Skeletal muscle satellite cell (primary cell): ENCODE results near the gene CIAPIN1. TPM values are rescaled to one million over a fixed set of nuclear protein-coding genes. Genes with fewer than 3 reads are reported as not detected.

Source experiments
- H3K27me3 ChIP-seq: 2 replicates; pipeline ENCODE4 v1.7.0; 2013; ENCODE audit warnings: low read length; ENCODE audit not compliant: control insufficient read depth, insufficient read depth
- H3K36me3 ChIP-seq: 2 replicates; pipeline ENCODE4 v1.7.0; 2013; ENCODE audit warnings: mild to moderate bottlenecking, control low read depth, low read length; ENCODE audit not compliant: insufficient read depth
- H3K4me1 ChIP-seq: 2 replicates; pipeline ENCODE4 v1.7.0; 2013; ENCODE audit warnings: low read length; ENCODE audit not compliant: control insufficient read depth, insufficient read depth
- H3K4me2 ChIP-seq: 2 replicates; pipeline ENCODE4 v1.7.0; 2013; ENCODE audit warnings: mild to moderate bottlenecking, low read length
- H3K4me3 ChIP-seq: 2 replicates; pipeline ENCODE4 v1.7.0; 2013; ENCODE audit warnings: low read length
- H3K9ac ChIP-seq: 2 replicates; pipeline ENCODE4 v1.7.0; 2013; ENCODE audit warnings: mild to moderate bottlenecking, low read depth, low read length, moderate library complexity
- H3K9me3 ChIP-seq: replicated peaks from 2 replicates; pipeline ENCODE4 v1.7.0; 2013; ENCODE audit warnings: mild to moderate bottlenecking, control low read depth, low read length
- total RNA-seq: library from RNA; depleted of rRNA; stranded (reverse); fragments of >200 nt; gene quantifications from 2 replicates; pipeline ENCODE4 v1.2.3, GENCODE V29; 2012; rRNA removed

The CIAPIN1 gene
- total RNA-seq, result 55.5 and 55.9 TPM in 2 replicates

- no peaks in the 10 kb centered on the region for H3K36me3 ChIP-seq
- H3K4me3 ChIP-seq, result peak within 1 kb of the TSS; percentile 96
- H3K9me3 ChIP-seq, result no peaks in the 10 kb centered on the region
- peak within 1 kb of the TSS; percentile 92 for H3K4me2 ChIP-seq
- H3K9ac ChIP-seq, result peak within 1 kb of the TSS; percentile 98
- H3K27me3 ChIP-seq, result no peaks in the 10 kb centered on the region
- peaks cover 16% of the 10 kb centered on the region for H3K4me1 ChIP-seq
Observed at GRCh38 chr16:57447186-57447962, at the start of gene CIAPIN1, which contains the start of gene COQ9. TSS of gene CIAPIN1 (minus strand) at chr16:57447385. CDS start at chr16:57440928, 6,457 bp downstream. TSS of gene COQ9 (plus strand) at chr16:57447479. CDS start at chr16:57447506, 27 bp downstream.

- no peak overlapping the region for H3K4me3 ChIP-seq
- H3K9ac ChIP-seq, result no peak overlapping the region
- H3K4me1 ChIP-seq, result no peaks in the 10 kb centered on the region
- peaks cover 37% of the 10 kb centered on the region for H3K27me3 ChIP-seq
- H3K36me3 ChIP-seq, result no peaks in the 10 kb centered on the region
- no peak overlapping the region for H3K4me2 ChIP-seq
- no peaks in the 10 kb centered on the region for H3K9me3 ChIP-seq
Observed at GRCh38 chr16:57493767-57494166, 46.6 kb upstream of the CIAPIN1 start.

- Histone ChIP-seq H3K36me3 (no peaks in the 10 kb centered on the region), H3K4me1 (peaks cover 19% of the 10 kb centered on the region), H3K9ac (no peak overlapping the region)
Observed at GRCh38 chr16:57489229-57489628, 42.0 kb upstream of the CIAPIN1 start.

GRCh38 chr16:57486858-57487834 lies 40.0 kb upstream of the CIAPIN1 start:
- H3K4me2 ChIP-seq, result peak overlapping the region; percentile 99
- H3K9me3 ChIP-seq, result no peaks in the 10 kb centered on the region
- no peaks in the 10 kb centered on the region for H3K36me3 ChIP-seq
- peak overlapping the region; percentile 46 for H3K9ac ChIP-seq
- peaks cover 19% of the 10 kb centered on the region for H3K4me1 ChIP-seq
- peaks cover 12% of the 10 kb centered on the region for H3K27me3 ChIP-seq
- H3K4me3 ChIP-seq, result peak overlapping the region; percentile 98

More at GRCh38 chr16:57489229-57489628, 42.0 kb upstream of the CIAPIN1 start:
- Histone ChIP-seq H3K4me2 (no peak overlapping the region), H3K27me3 (peaks cover 16% of the 10 kb centered on the region), H3K4me3 (no peak overlapping the region), H3K9me3 (no peaks in the 10 kb centered on the region)

GRCh38 chr16:57485916-57486857 lies 39.0 kb upstream of the CIAPIN1 start, which contains the start of gene DOK4:
TSS of gene DOK4 (minus strand) at chr16:57486493. CDS start at chr16:57479507, 6,986 bp downstream.
- Histone ChIP-seq H3K9me3 (no peaks in the 10 kb centered on the region), H3K36me3 (no peaks in the 10 kb centered on the region), H3K4me1 (peaks cover 19% of the 10 kb centered on the region), H3K4me2 (peak within 1 kb of the TSS; percentile 99), H3K27me3 (peaks cover 3% of the 10 kb centered on the region), H3K9ac (peak within 1 kb of the TSS; percentile 89), H3K4me3 (peak within 1 kb of the TSS; percentile 98)

GRCh38 chr16:57485091-57485915 lies 38.1 kb upstream of the CIAPIN1 start:
- H3K36me3 ChIP-seq, result no peaks in the 10 kb centered on the region
- H3K4me1 ChIP-seq, result peaks cover 22% of the 10 kb centered on the region
- peak overlapping the region; percentile 98 for H3K4me3 ChIP-seq
- peak overlapping the region; percentile 89 for H3K9ac ChIP-seq
- H3K27me3 ChIP-seq, result peaks cover 1% of the 10 kb centered on the region
- H3K9me3 ChIP-seq, result no peaks in the 10 kb centered on the region
- peak overlapping the region; percentile 99 for H3K4me2 ChIP-seq

GRCh38 chr16:57484515-57485005 lies 37.4 kb upstream of the CIAPIN1 start:
- H3K36me3 ChIP-seq, result no peaks in the 10 kb centered on the region
- H3K4me1 ChIP-seq, result peaks cover 30% of the 10 kb centered on the region
- no peaks in the 10 kb centered on the region for H3K9me3 ChIP-seq
- H3K9ac ChIP-seq, result no peak overlapping the region
- H3K27me3 ChIP-seq, result no peaks in the 10 kb centered on the region
- peak overlapping the region; percentile 99 for H3K4me2 ChIP-seq
- H3K4me3 ChIP-seq, result no peak overlapping the region

- H3K9ac ChIP-seq, result no peak overlapping the region
- H3K36me3 ChIP-seq, result no peaks in the 10 kb centered on the region
- no peaks in the 10 kb centered on the region for H3K27me3 ChIP-seq
- H3K4me1 ChIP-seq, result peaks cover 36% of the 10 kb centered on the region
- no peaks in the 10 kb centered on the region for H3K9me3 ChIP-seq
- no peak overlapping the region for H3K4me2 ChIP-seq
- no peak overlapping the region for H3K4me3 ChIP-seq
Observed at GRCh38 chr16:57483725-57484514, 36.7 kb upstream of the CIAPIN1 start.

GRCh38 chr16:57482845-57483545 lies 35.8 kb upstream of the CIAPIN1 start:
- Histone ChIP-seq H3K36me3 (no peaks in the 10 kb centered on the region), H3K9me3 (no peaks in the 10 kb centered on the region), H3K4me2 (no peak overlapping the region), H3K4me3 (no peak overlapping the region), H3K9ac (no peak overlapping the region), H3K4me1 (peaks cover 44% of the 10 kb centered on the region), H3K27me3 (no peaks in the 10 kb centered on the region)
